GM12873 (cell line): ENCODE measurements around the gene ENTPD6.

Experiments
- CTCF ChIP-seq: IDR thresholded peaks from 2 replicates; pipeline ENCODE4 v1.5.1; 2012; ENCODE audit warnings: low read depth, mild to moderate bottlenecking, moderate library complexity, low read length, control low read depth; ENCODE audit not compliant: insufficient read depth; ENCODE audit errors: missing control alignments

Gene ENTPD6

GRCh38 chr20:25158043-25158442 lies 37.5 kb upstream of the ENTPD6 start:
- TF ChIP-seq CTCF: no peak

GRCh38 chr20:25160467-25160866 lies 35.0 kb upstream of the ENTPD6 start:
- no peak for TF ChIP-seq CTCF

GRCh38 chr20:25160897-25161296 lies 34.6 kb upstream of the ENTPD6 start:
- no peak for TF ChIP-seq CTCF

GRCh38 chr20:25165128-25165527 lies 30.4 kb upstream of the ENTPD6 start:
- no peak for TF ChIP-seq CTCF

DNA sequence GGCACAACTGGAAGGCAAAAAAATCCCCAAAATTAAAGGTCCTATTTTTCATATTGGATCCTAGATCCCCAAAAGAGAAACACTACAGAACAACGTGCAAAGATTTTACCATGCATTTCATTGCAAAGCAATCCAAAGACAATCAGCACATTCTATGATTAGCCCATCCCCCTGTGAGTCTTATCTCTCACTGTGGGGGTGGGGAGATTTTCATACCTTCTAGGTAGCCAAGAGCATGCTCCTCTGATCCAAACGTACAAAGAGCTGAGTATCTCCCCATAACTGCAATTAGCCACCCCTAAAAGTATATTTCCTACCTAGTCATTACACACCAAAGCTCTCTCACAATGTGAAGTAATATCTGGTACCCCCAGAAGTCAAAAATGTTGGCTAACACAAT lies 22.2 kb upstream of the ENTPD6 start:
- no peak for TF ChIP-seq CTCF

- no peak for TF ChIP-seq CTCF
Measured at GRCh38 chr20:25173886-25174308, 21.6 kb upstream of the ENTPD6 start.

DNA sequence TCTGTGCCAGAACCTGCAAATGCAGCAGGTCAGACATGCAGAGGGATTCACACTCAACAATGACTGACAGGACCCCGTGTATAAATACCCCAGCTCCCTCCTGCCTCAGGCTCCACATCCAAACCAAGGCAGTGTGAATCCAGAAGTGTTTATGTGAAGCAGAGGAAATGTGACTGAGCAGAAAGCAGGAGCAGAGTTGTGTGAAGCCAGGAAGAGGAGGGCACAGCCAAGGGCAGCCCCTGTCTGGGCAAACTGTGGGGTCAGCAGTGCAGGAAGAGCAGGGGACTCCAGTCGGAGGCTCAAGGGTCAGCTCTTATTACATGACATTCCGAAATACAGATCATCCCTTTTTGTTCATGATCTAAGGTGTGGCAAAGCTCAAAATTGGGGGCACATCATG lies 19.3 kb upstream of the ENTPD6 start:
- no peak for TF ChIP-seq CTCF

DNA sequence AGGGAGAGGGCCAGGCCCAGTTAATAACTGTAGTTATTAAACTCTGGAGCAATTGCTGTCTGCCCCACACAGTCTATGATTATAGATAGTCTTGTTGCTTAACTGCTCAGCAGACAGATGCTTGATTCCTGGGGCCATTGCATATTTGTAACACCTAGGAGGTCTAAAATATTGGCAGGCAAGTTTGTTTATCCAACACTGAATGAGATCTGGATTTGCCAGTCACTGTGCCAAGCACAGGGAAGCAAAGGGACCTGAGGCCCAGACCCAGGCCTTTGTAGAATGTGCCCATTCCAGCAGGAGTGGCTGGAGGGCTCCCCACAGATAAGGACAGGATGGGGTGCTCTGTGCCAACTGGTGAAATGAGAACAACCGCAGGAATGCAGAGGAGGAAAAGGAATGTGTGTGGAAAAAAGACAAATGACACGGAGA lies 17.6 kb upstream of the ENTPD6 start:
- no peak for TF ChIP-seq CTCF
